Measurements from ENCODE around the gene TTBK2.

DNA sequence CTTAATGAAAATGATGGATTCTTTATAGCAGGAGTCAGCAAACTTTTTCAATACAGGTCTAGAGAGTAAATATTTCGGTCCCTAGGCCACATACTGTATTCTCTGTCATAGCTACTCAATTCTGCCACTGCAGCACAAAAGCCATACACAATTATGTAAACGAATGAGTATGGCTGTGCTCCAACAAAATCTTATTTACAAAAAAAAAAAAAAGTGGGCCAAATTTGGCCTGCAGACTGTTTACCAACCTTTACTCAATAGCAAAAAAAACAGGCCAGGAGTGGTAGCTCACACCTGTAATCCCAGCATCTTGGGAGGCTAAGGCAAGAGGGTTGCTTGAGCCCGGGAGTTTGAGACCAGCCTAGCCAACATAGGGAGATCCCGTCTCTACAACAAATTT lies 41.1 kb downstream of the TTBK2 start:
- TF ChIP-seq REST (IDR thresholded peaks at IDR 0.05): no peak
- no peak for TF ChIP-seq YY1 (IDR thresholded peaks at IDR 0.05)
- no peak for TF ChIP-seq RXRA (IDR thresholded peaks at IDR 0.05)
- no peak for TF ChIP-seq MAX (IDR thresholded peaks at IDR 0.05)
- TF ChIP-seq, protein P1, sequence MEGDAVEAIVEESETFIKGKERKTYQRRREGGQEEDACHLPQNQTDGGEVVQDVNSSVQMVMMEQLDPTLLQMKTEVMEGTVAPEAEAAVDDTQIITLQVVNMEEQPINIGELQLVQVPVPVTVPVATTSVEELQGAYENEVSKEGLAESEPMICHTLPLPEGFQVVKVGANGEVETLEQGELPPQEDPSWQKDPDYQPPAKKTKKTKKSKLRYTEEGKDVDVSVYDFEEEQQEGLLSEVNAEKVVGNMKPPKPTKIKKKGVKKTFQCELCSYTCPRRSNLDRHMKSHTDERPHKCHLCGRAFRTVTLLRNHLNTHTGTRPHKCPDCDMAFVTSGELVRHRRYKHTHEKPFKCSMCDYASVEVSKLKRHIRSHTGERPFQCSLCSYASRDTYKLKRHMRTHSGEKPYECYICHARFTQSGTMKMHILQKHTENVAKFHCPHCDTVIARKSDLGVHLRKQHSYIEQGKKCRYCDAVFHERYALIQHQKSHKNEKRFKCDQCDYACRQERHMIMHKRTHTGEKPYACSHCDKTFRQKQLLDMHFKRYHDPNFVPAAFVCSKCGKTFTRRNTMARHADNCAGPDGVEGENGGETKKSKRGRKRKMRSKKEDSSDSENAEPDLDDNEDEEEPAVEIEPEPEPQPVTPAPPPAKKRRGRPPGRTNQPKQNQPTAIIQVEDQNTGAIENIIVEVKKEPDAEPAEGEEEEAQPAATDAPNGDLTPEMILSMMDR (IDR thresholded peaks at IDR 0.05; ENCODE audit: low read depth, low read length, missing input control): no peak
- no peak for TF ChIP-seq ATF3 (IDR thresholded peaks at IDR 0.05)

Measured in liver (tissue), 3 donors.